ENCODE results near the gene OR2V2. TPM values are rescaled to one million over a fixed set of nuclear protein-coding genes. Genes with fewer than 3 reads are reported as not detected.
"Not testable (repeated sequence)": the region's sequence is repeated elsewhere in the genome, so short reads cannot be mapped to it uniquely, and the experiment has no call there.

The OR2V2 gene
- total RNA-seq, 1 donor from 2014 or later = not detected

DNA sequence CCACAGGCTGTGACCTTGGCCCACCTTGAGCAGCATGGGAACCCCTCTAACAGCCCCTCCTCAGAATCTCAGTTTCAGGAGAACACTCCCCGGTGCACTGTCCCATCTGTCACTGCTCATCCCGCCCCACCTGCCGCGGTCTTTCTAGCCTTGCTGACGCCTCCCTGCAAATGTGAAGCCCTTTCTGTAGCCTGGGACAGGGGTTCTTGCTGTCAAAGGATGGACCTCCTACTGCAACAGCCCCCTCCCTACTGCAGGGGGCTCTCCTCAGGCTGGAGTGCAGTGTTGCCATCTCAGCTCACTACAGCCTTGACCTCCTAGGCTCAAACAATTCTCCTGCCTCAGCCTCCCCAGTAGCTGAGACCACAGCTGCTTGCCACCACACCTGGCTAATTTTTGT, 36.4 kb upstream of the OR2V2 start:
- intact Hi-C loops (cut with DNase I) = no loop called here
- Histone ChIP-seq H3K4me1 (no peaks in the 10 kb centered on the region), H3K27ac (no peak overlapping the region), H3K9me3 (no peaks in the 10 kb centered on the region), H3K36me3 (no peaks in the 10 kb centered on the region), H3K4me3 (no peak overlapping the region), H3K27me3 (peaks cover 79% of the 10 kb centered on the region)
- TF ChIP-seq, protein P1, sequence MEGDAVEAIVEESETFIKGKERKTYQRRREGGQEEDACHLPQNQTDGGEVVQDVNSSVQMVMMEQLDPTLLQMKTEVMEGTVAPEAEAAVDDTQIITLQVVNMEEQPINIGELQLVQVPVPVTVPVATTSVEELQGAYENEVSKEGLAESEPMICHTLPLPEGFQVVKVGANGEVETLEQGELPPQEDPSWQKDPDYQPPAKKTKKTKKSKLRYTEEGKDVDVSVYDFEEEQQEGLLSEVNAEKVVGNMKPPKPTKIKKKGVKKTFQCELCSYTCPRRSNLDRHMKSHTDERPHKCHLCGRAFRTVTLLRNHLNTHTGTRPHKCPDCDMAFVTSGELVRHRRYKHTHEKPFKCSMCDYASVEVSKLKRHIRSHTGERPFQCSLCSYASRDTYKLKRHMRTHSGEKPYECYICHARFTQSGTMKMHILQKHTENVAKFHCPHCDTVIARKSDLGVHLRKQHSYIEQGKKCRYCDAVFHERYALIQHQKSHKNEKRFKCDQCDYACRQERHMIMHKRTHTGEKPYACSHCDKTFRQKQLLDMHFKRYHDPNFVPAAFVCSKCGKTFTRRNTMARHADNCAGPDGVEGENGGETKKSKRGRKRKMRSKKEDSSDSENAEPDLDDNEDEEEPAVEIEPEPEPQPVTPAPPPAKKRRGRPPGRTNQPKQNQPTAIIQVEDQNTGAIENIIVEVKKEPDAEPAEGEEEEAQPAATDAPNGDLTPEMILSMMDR (IDR thresholded peaks at IDR 0.05) = no peak
- no peak for ATAC-seq
- DNase-seq = peak; percentile 40

DNA sequence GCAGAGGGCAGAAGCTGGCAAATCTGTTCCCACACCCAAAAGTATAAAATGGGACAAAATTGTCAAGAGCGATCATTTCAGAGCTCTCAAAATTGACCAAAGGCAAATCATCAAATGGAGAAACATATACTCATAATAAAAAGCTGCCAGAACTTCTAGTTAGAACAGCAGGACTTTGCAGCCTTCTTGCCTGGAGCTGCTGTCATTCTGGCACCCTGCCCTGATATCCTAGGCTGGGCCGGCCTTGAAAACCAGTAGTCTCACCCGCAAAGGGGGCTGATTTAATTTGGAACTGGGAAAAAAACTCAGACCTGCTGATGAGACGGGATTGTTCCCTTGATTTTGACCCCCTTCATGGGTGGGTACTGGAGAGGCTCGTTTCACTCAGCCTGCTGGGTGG, 34.9 kb upstream of the OR2V2 start:
- DNase-seq (no peak), ATAC-seq (no peak)
- no peak overlapping the region for H3K27ac ChIP-seq
- no peak overlapping the region for H3K4me3 ChIP-seq
- intact Hi-C loops (cut with DNase I) = no loop called here
- H3K27me3 ChIP-seq = peaks cover 79% of the 10 kb centered on the region
- H3K36me3 ChIP-seq = no peaks in the 10 kb centered on the region
- TF ChIP-seq, protein P1 (IDR thresholded peaks at IDR 0.05) = no peak
- H3K4me1 ChIP-seq = no peaks in the 10 kb centered on the region
- H3K9me3 ChIP-seq = no peaks in the 10 kb centered on the region

DNA sequence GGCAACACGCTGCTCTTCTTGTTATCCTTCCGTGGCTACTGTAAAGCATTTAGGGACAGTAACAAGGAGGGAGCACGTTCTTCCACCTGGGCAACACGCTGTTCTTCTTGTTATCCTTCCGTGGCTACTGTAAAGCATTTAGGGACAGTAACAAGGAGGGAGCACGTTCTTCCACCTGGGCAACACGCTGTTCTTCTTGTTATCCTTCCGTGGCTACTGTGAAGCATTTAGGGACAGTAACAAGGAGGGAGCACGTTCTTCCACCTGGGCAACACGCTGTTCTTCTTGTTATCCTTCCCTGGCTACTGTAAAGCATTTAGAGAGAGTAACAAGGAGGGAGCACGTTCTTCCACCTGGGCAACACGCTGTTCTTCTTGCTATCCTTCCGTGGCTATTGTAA, 33.8 kb upstream of the OR2V2 start:
- ATAC-seq; H3K4me1 ChIP-seq; H3K4me3 ChIP-seq; intact Hi-C loops (cut with DNase I); DNase-seq; H3K27ac ChIP-seq; H3K9me3 ChIP-seq; H3K36me3 ChIP-seq: not testable (repeated sequence)
- peaks cover 80% of the 10 kb centered on the region for H3K27me3 ChIP-seq

DNA sequence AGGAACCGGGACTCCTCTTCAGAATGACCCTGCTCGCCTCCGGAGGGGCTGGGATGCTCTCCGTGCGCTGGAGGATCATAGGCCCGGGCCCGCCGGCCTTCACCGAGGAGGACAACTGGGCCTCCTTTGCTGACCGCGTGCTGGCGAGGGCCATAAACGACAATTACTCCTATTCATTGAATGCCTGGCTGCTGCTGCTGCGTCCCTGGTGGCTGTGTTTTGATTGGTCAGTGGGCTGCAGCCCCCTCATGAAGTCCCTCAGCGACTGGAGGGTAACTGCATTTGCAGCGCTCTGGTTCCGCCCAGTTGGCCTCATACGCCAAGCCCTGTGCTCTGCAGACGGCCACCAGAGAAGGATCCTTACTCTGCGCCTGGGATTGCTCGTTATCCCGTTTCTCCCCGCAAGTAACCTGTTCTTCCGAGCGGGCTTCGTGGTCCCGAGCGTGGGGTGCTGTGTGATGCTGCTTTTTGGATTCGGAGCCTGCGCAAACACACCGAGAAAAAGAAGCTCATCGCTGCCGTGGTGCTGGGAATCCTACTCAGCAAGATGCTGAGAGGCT, 33.0 kb upstream of the OR2V2 start:
- Histone ChIP-seq H3K27ac (no peak overlapping the region), H3K36me3 (no peaks in the 10 kb centered on the region), H3K9me3 (no peaks in the 10 kb centered on the region), H3K4me3 (no peak overlapping the region), H3K27me3 (peaks cover 78% of the 10 kb centered on the region), H3K4me1 (no peaks in the 10 kb centered on the region)
- intact Hi-C loops (cut with DNase I) = no loop called here
- TF ChIP-seq, protein P1 (IDR thresholded peaks at IDR 0.05) = no peak
- ATAC-seq (no peak), DNase-seq (peak; percentile 35)

DNA sequence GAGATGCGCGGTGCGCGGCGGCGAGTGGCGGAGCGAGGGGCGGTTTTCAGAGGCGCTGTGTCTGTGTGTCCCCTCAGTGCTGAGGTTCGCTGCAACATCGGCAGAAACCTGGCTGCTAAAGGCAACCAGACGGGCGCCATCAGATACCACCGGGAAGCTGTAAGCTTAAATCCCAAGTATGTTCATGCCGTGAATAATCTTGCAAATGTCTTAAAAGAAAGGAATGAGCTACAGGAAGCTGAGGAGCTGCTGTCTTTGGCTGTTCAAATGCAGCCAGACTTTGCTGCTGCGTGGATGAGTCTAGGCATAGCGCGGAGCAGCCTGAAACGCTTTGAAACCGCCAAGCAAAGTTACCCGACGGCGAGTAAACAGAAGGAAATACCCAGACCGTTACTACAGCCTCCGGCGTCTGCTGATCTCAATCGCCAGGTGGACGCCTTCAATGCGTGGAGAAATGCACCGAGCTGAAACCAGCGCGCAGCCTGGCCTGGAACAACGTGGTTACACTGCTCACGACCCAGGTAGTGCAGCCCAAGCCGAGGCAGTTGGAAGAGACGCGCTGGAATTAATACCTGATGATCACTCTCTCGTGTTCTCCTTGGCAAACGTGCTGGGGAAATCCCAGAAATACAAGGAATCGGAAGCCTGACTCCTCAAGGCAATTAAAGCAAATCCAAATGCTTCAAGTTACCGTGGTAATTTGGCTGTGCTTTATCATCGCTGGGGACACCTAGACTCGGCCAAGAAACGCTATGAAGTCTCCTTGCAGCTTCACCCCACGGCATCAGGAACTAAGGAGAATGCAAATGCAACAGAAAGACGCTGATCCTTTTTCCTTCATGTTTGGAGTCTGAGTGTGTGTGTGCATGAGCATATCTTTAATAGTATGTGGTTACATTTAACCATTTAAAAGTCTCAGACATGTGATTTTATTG, 32.3 kb upstream of the OR2V2 start:
- peak; percentile 27 for ATAC-seq
- Histone ChIP-seq H3K4me1 (no peaks in the 10 kb centered on the region), H3K27me3 (peaks cover 70% of the 10 kb centered on the region), H3K27ac (no peak overlapping the region), H3K4me3 (no peak overlapping the region), H3K36me3 (no peaks in the 10 kb centered on the region), H3K9me3 (no peaks in the 10 kb centered on the region)
- intact Hi-C loops (cut with DNase I) = no loop called here
- TF ChIP-seq, protein P1 (IDR thresholded peaks at IDR 0.05) = no peak
- peak; percentile 51 for DNase-seq

DNA sequence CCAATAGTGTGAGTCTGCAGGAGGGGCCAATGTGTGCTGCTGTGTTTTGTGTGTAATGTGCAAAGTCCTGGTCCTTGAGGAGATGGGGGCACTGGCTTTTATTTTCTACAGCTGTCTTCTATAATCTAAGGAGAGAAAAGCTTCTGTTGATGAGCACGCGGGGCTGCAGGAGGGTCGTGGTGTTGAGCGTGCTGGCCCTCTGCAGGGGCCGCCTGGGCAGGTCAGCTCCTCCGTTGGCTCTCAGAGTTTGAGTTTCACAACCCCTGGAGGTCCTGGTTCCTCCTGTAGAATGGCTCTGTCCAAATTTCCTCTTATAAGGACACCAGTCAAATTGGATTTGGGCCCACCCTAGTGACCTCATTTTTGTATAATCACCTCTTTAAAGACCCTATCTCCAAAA, 29.0 kb upstream of the OR2V2 start:
- Histone ChIP-seq H3K4me3 (no peak overlapping the region), H3K9me3 (no peaks in the 10 kb centered on the region), H3K27ac (no peak overlapping the region), H3K4me1 (no peaks in the 10 kb centered on the region), H3K36me3 (no peaks in the 10 kb centered on the region), H3K27me3 (peaks cover 63% of the 10 kb centered on the region)
- TF ChIP-seq, protein P1 (IDR thresholded peaks at IDR 0.05) = no peak
- intact Hi-C loops (cut with DNase I) = no loop called here
- ATAC-seq (no peak), DNase-seq (no peak)
